ENCODE data around the gene KRTAP9-8. TPM values are rescaled to one million over a fixed set of nuclear protein-coding genes. Genes with fewer than 3 reads are reported as not detected.
"Not testable (repeated sequence)": the region's sequence is repeated elsewhere in the genome, so short reads cannot be mapped to it uniquely, and the experiment has no call there.

KRTAP9-8 gene
- total RNA-seq, 2 donors from 2014 or later: not detected

GRCh38 chr17:41264599-41264998, 26.8 kb downstream of the KRTAP9-8 start:
- 82 to 88% methylated on average over 3 of the region's 3 CpGs for WGBS, 2 experiments (ENCODE audit: insufficient coverage in 1 of 2, insufficient read length in 1 of 2)
- H3K4me1 Mint-ChIP-seq: no peaks in the 10 kb centered on the region
- H3K9me3 Mint-ChIP-seq: no peaks in the 10 kb centered on the region
- H3K36me3 Mint-ChIP-seq (ENCODE audit: low read depth): no peaks in the 10 kb centered on the region
- no peak for DNase-seq
- TF ChIP-seq CTCF (conservative IDR thresholded peaks at IDR 0.05): no peak
- H3K27me3 Mint-ChIP-seq (ENCODE audit: insufficient read depth): peaks cover 23% of the 10 kb centered on the region
- no peaks in the 10 kb centered on the region for H3K4me1 ChIP-seq (ENCODE audit: control insufficient read depth, insufficient read depth, low read length)
- H3K4me3 ChIP-seq (ENCODE audit: low read length): no peak overlapping the region
- no peaks in the 10 kb centered on the region for H3K9me3 ChIP-seq (ENCODE audit: control insufficient read depth, low read length)
- H3K36me3 ChIP-seq (ENCODE audit: control insufficient read depth, insufficient read depth, low read length): no peaks in the 10 kb centered on the region
- H3K4me3 Mint-ChIP-seq: no peak overlapping the region
- no peak overlapping the region for H3K27ac Mint-ChIP-seq
- H3K27ac ChIP-seq (ENCODE audit: low read depth, low read length): no peak overlapping the region
- H3K27me3 ChIP-seq (ENCODE audit: control insufficient read depth, insufficient read depth, low read length, poor library complexity, severe bottlenecking): peaks cover 22% of the 10 kb centered on the region
- no peak overlapping the region for H3K9ac ChIP-seq (ENCODE audit: extremely low read depth, low read length, poor library complexity, severe bottlenecking)

- TF ChIP-seq CTCF (conservative IDR thresholded peaks at IDR 0.05): no peak
- H3K36me3 Mint-ChIP-seq (ENCODE audit: low read depth): no peaks in the 10 kb centered on the region
Measured at GRCh38 chr17:41265078-41265477, 27.3 kb downstream of the KRTAP9-8 start, which contains the start of gene KRTAP9-6. TSS of gene KRTAP9-6 (plus strand) at chr17:41265378. CDS start at chr17:41265378, 0 bp downstream.

GRCh38 chr17:41267711-41268110, 29.9 kb downstream of the KRTAP9-8 start:
- 92% methylated on average over 2 of the region's 3 CpGs; no CpG with 5 or more reads in 1 of the 2 experiments for WGBS, 2 experiments (ENCODE audit: insufficient coverage in 1 of 2, insufficient read length in 1 of 2)
- no peak overlapping the region for H3K27ac ChIP-seq (ENCODE audit: low read depth, low read length)
- Mint-ChIP-seq H3K27me3 (ENCODE audit: insufficient read depth) (peaks cover 12% of the 10 kb centered on the region), H3K36me3 (ENCODE audit: low read depth) (no peaks in the 10 kb centered on the region), H3K4me1 (no peaks in the 10 kb centered on the region), H3K4me3 (no peak overlapping the region), H3K27ac (no peak overlapping the region), H3K9me3 (no peaks in the 10 kb centered on the region)
- H3K9me3 ChIP-seq (ENCODE audit: control insufficient read depth, low read length): no peaks in the 10 kb centered on the region
- no peaks in the 10 kb centered on the region for H3K4me1 ChIP-seq (ENCODE audit: control insufficient read depth, insufficient read depth, low read length)
- no peak overlapping the region for H3K4me3 ChIP-seq (ENCODE audit: low read length)
- no peak for TF ChIP-seq CTCF (conservative IDR thresholded peaks at IDR 0.05)
- H3K27me3 ChIP-seq (ENCODE audit: control insufficient read depth, insufficient read depth, low read length, poor library complexity, severe bottlenecking): peaks cover 22% of the 10 kb centered on the region
- no peaks in the 10 kb centered on the region for H3K36me3 ChIP-seq (ENCODE audit: control insufficient read depth, insufficient read depth, low read length)
- DNase-seq: no peak
- H3K9ac ChIP-seq (ENCODE audit: extremely low read depth, low read length, poor library complexity, severe bottlenecking): no peak overlapping the region

More at GRCh38 chr17:41265078-41265477, 27.3 kb downstream of the KRTAP9-8 start, which contains the start of gene KRTAP9-6:
- Histone ChIP-seq H3K4me3 (ENCODE audit: low read length) (no peak within 1 kb of the TSS), H3K27ac (ENCODE audit: low read depth, low read length) (no peak within 1 kb of the TSS), H3K36me3 (ENCODE audit: control insufficient read depth, insufficient read depth, low read length) (no peaks in the 10 kb centered on the region), H3K9ac (ENCODE audit: extremely low read depth, low read length, poor library complexity, severe bottlenecking) (no peak within 1 kb of the TSS), H3K27me3 (ENCODE audit: control insufficient read depth, insufficient read depth, low read length, poor library complexity, severe bottlenecking) (peaks cover 22% of the 10 kb centered on the region), H3K9me3 (ENCODE audit: control insufficient read depth, low read length) (no peaks in the 10 kb centered on the region), H3K4me1 (ENCODE audit: control insufficient read depth, insufficient read depth, low read length) (no peaks in the 10 kb centered on the region)
- no peaks in the 10 kb centered on the region for H3K9me3 Mint-ChIP-seq
- no peak within 1 kb of the TSS for H3K4me3 Mint-ChIP-seq
- H3K27ac Mint-ChIP-seq: no peak within 1 kb of the TSS
- H3K27me3 Mint-ChIP-seq (ENCODE audit: insufficient read depth): peaks cover 23% of the 10 kb centered on the region
- 71 to 86% methylated on average over 1 to 2 of the region's 2 CpGs for WGBS, 2 experiments (ENCODE audit: insufficient coverage in 1 of 2, insufficient read length in 1 of 2)
- DNase-seq: no peak
- H3K4me1 Mint-ChIP-seq: no peaks in the 10 kb centered on the region

- peaks cover 20% of the 10 kb centered on the region for H3K27me3 ChIP-seq (ENCODE audit: control insufficient read depth, insufficient read depth, low read length, poor library complexity, severe bottlenecking)
- H3K4me1 ChIP-seq (ENCODE audit: control insufficient read depth, insufficient read depth, low read length); H3K27me3 Mint-ChIP-seq (ENCODE audit: insufficient read depth); H3K27ac Mint-ChIP-seq; H3K36me3 ChIP-seq (ENCODE audit: control insufficient read depth, insufficient read depth, low read length); H3K9me3 ChIP-seq (ENCODE audit: control insufficient read depth, low read length); H3K4me1 Mint-ChIP-seq; H3K4me3 Mint-ChIP-seq; DNase-seq; H3K36me3 Mint-ChIP-seq (ENCODE audit: low read depth); H3K9ac ChIP-seq (ENCODE audit: extremely low read depth, low read length, poor library complexity, severe bottlenecking); H3K4me3 ChIP-seq (ENCODE audit: low read length); H3K9me3 Mint-ChIP-seq; H3K27ac ChIP-seq (ENCODE audit: low read depth, low read length): not testable (repeated sequence)
- 79% methylated on average over 1 of the region's 1 CpG; no CpG with 5 or more reads in 1 of the 2 experiments for WGBS, 2 experiments (ENCODE audit: insufficient coverage in 1 of 2, insufficient read length in 1 of 2)
Measured at GRCh38 chr17:41271323-41271722, 33.5 kb downstream of the KRTAP9-8 start.
